Measurements from ENCODE around the gene FAM13C. TPM values are rescaled to one million over a fixed set of nuclear protein-coding genes. Genes with fewer than 3 reads are reported as not detected.

Gene FAM13C
- polyA plus RNA-seq, 1 of the 3 experiments (the other 2 are of a cell fraction) = 7.6 TPM

GRCh38 chr10:59285848-59286247 lies 76.5 kb downstream of the FAM13C start (continued):
- TF ChIP-seq YY1 (IDR thresholded peaks at IDR 0.05; ENCODE audit: low read depth) = no peak
- no peak for TF ChIP-seq IRF3 (IDR thresholded peaks at IDR 0.05; ENCODE audit: low read depth, low read length)
- TF ChIP-seq FOXM1 (IDR thresholded peaks at IDR 0.05; ENCODE audit: low read depth) = no peak
- TF ChIP-seq ELF1 (IDR thresholded peaks at IDR 0.05) = no peak
- TF ChIP-seq MXI1 (IDR thresholded peaks at IDR 0.05; ENCODE audit: low read depth, low read length) = no peak
- TF ChIP-seq CHD2 (IDR thresholded peaks at IDR 0.05; ENCODE audit: low read length, partially characterized antibody) = no peak

- ChIA-PET POLR2A (no interaction called here), CTCF (interaction anchor here (0.7 kb wide), 1 partner anchor 295 kb away, joined by 3 read pairs; no protein-coding TSS in a partner anchor)
- no peak for TF ChIP-seq RXRA (IDR thresholded peaks at IDR 0.05; ENCODE audit: borderline replicate concordance, low read depth)
- TF ChIP-seq GATA2 (CRISPR knock-in tag; IDR thresholded peaks at IDR 0.05) = no peak
- no peak for TF ChIP-seq MAX (IDR thresholded peaks at IDR 0.05; ENCODE audit: low read depth)
- TF ChIP-seq USF2 (IDR thresholded peaks at IDR 0.05; ENCODE audit: borderline replicate concordance, low read depth, low read length) = no peak
- no peak for TF ChIP-seq JUND (IDR thresholded peaks at IDR 0.05)
- TF ChIP-seq IRF3 (IDR thresholded peaks at IDR 0.05; ENCODE audit: low read depth, low read length) = no peak
- TF ChIP-seq EZH2phosphoT487 (IDR thresholded peaks at IDR 0.05; ENCODE audit: borderline replicate concordance, low read depth) = no peak
- H3K27me3 ChIP-seq (ENCODE audit: insufficient read depth) = no peaks in the 10 kb centered on the region
- peaks cover 0 to 14% of the 10 kb centered on the region in 2 experiments; a peak in 1 of 4 replicates for H3K4me1 ChIP-seq (ENCODE audit: control insufficient read depth in 1 of 2, insufficient read depth in 2 of 2, low read depth in 1 of 2, low read length in 1 of 2)
- H3K9ac ChIP-seq = no peak overlapping the region
- no peak overlapping the region for H3K4me3 ChIP-seq (ENCODE audit: low read depth in 2 of 2, low read length in 1 of 2)
- no peak overlapping the region for H3K4me2 ChIP-seq
- no peaks in the 10 kb centered on the region for H3K9me3 ChIP-seq
- no peak overlapping the region for H3K27ac ChIP-seq (ENCODE audit: low read depth in 2 of 2, low read length in 1 of 2)
- no peaks in the 10 kb centered on the region for H4K20me1 ChIP-seq (ENCODE audit: insufficient read depth)
- peaks cover 7 to 9% of the 10 kb centered on the region in 2 experiments for H3K36me3 ChIP-seq (replicated peaks in 1 of 2; ENCODE audit: control insufficient read depth in 1 of 2, insufficient read depth in 2 of 2, low read length in 1 of 2)
- 93% methylated on average over 4 of the region's 4 CpGs for WGBS (ENCODE audit: low lambda C conversion rate)
- H3K79me2 ChIP-seq (ENCODE audit: insufficient read depth) = no peaks in the 10 kb centered on the region
- no peak for DNase-seq
- H3F3A ChIP-seq (replicated peaks; ENCODE audit: insufficient read depth) = no peaks in the 10 kb centered on the region
- H3K9me2 ChIP-seq = no peaks in the 10 kb centered on the region
- H2AFZ ChIP-seq (ENCODE audit: low read depth) = no peak overlapping the region
Observed at GRCh38 chr10:59285073-59285472, 77.3 kb downstream of the FAM13C start.
